AG04449 (cell line): ENCODE results near the gene BEND3.
A peak's percentile ranks its signal among the peaks of the same experiment; 100 is the strongest.
"Not testable (repeated sequence)": the region's sequence is repeated elsewhere in the genome, so short reads cannot be mapped to it uniquely, and the experiment has no call there.

Source experiments
- CTCF ChIA-PET: fragments of 350-600 bp; formaldehyde crosslinking; extraction: SDS; loops from one replicate; lab custom pipeline; 2021; ENCODE audit warnings: antibody characterized with exemption; lab: Yijun Ruan, JAX
- POLR2A ChIA-PET: fragments of 400-600, 350-600 bp; formaldehyde crosslinking; extraction: SDS; loops from one replicate; lab custom pipeline; 2020; ENCODE audit warnings: antibody characterized with exemption, inconsistent platforms; lab: Yijun Ruan, JAX
- DNase-seq: peaks from one replicate; pipeline ENCODE4 v3.0.0-alpha.2; 2010; ENCODE audit warnings: low read depth, low spot score
- H3K4me3 ChIP-seq: 2 replicates; pipeline ENCODE4 v1.5.1; 2011; ENCODE audit warnings: low read depth, mild to moderate bottlenecking, control low read depth, low read length
- CTCF ChIP-seq: IDR thresholded peaks from one replicate; pipeline ENCODE4 v1.5.1; 2011; ENCODE audit warnings: mild to moderate bottlenecking, moderate library complexity, low read length, control low read depth, inconsistent platforms; ENCODE audit not compliant: insufficient read depth; ENCODE audit errors: missing control alignments

Gene BEND3

GRCh38 chr6:107152638-107153430, 37.5 kb upstream of the BEND3 start:
- POLR2A ChIA-PET, result no interaction called here
- CTCF ChIA-PET, result interaction anchor here (0.6 to 2.0 kb wide), 2 partner anchors 21 to 34 kb away, joined by 3 to 5 read pairs; no protein-coding TSS in a partner anchor
- TF ChIP-seq CTCF, result no peak
- no peak overlapping the region for H3K4me3 ChIP-seq
- no peak for DNase-seq

GRCh38 chr6:107144666-107145065, 29.4 kb upstream of the BEND3 start:
- CTCF ChIA-PET, result no interaction called here
- TF ChIP-seq CTCF, result no peak
- POLR2A ChIA-PET, result no interaction called here
- DNase-seq, result no peak
- no peak overlapping the region for H3K4me3 ChIP-seq

GRCh38 chr6:107144014-107144413, 28.7 kb upstream of the BEND3 start:
- H3K4me3 ChIP-seq, result no peak overlapping the region
- ChIA-PET CTCF (no interaction called here), POLR2A (no interaction called here)
- DNase-seq, result no peak
- no peak for TF ChIP-seq CTCF

GRCh38 chr6:107140581-107140980, 25.3 kb upstream of the BEND3 start:
- ChIA-PET CTCF (interaction anchor here (1.4 kb wide), 1 partner anchor 14 kb away, joined by 3 read pairs; no protein-coding TSS in a partner anchor), POLR2A (no interaction called here)
- no peak overlapping the region for H3K4me3 ChIP-seq
- TF ChIP-seq CTCF, result no peak
- no peak for DNase-seq

- POLR2A ChIA-PET, DNase-seq, H3K4me3 ChIP-seq, CTCF ChIA-PET: not testable (repeated sequence)
Observed at GRCh38 chr6:107136324-107136723, 21.0 kb upstream of the BEND3 start.

- CTCF ChIA-PET, result interaction anchor here (1.5 kb wide), 1 partner anchor 569 kb away, joined by 4 read pairs; no protein-coding TSS in a partner anchor
- DNase-seq, POLR2A ChIA-PET, H3K4me3 ChIP-seq: not testable (repeated sequence)
Observed at GRCh38 chr6:107135048-107135680, 19.8 kb upstream of the BEND3 start.

GRCh38 chr6:107132330-107132954, 17.1 kb upstream of the BEND3 start:
- POLR2A ChIA-PET, result no interaction called here
- peak; percentile 7 for TF ChIP-seq CTCF
- CTCF ChIA-PET, result interaction anchor here (0.6 to 2.0 kb wide), 6 partner anchors 9 to 716 kb away, joined by 3 to 7 read pairs (median 4); partner anchors contain the start of gene PDSS2
- no peak for DNase-seq
- no peak overlapping the region for H3K4me3 ChIP-seq
